Stimulated activated CD8-positive, alpha-beta memory T cell treated with anti-CD3 and anti-CD28 coated beads, Interleukin-4, amount 100 ng/mL, for 4 hours (primary cell): ENCODE results near the gene RBP5.

Source experiments
- DNase-seq, 2 donors: peaks; one replicate each; pipeline ENCODE4 v3.0.0-alpha.2; 2020; ENCODE audit warnings: low read depth in 2 of 2, low spot score in 1 of 2

RBP5 gene

DNA sequence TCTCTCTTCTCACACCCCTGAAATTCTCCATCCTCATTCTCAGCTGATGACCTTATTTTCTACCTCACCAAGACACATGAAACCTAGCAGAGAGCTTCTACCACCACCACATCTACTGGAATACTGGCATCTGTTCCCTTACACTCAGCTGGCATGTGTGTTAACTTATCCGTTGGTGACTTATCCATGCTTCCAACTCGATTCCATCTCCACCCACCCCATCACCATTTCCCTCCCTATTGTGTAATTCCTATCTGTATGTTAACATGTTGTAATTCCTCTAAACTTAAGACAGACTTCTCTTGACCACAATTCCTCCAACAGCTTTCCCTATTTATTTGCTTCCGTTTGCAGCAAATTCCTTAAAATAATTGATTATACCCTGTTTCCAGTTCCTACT lies 52.8 kb downstream of the RBP5 start:
- DNase-seq, result no peak

DNA sequence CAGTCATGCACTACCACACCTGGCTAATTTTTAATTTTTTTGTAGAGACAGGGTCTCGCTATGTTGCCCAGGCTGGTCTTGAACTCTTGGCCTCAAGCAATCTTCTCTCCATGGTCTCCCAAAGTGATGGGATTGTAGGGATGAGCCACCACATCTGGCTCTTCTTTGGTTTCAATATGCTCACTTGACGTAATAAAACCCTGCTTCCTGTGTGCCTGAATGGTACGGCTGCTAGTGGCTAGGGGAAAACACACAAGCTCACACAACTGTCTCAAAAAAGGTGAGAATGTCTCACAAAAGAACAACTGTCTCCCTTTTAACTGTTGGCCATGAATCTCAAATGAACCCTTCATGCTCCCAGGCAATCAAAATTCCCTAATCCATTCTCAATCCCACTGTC lies 53.2 kb downstream of the RBP5 start:
- no peak for DNase-seq

DNA sequence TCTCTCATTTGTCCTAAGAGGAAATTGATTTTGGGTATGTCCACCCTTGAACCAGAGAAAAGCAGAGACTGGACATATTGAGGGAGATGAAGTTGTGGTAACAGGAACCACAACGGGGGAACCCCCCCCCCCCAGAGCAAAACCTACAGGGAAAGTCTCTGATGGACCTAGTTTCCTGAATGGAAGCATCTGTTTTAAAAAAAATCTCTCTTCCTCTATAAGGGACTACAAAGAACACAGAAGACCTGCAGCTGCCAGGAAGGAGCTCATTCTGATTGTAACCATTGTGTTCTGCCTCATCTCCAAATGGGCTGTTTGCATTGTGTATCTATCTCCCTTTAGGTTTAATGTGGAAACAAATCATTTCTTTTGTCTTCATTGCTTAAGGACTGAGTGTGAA lies 54.7 kb downstream of the RBP5 start:
- DNase-seq, result no peak
